GM19452 (cell line): ENCODE data around the gene FAM163B.

Experiments used
- ATAC-seq: cut with Tn5 transposase; IDR thresholded peaks from one replicate; pipeline ENCODE4 v1.9.1; 2021; ENCODE audit not compliant: unreplicated experiment

Gene FAM163B

DNA sequence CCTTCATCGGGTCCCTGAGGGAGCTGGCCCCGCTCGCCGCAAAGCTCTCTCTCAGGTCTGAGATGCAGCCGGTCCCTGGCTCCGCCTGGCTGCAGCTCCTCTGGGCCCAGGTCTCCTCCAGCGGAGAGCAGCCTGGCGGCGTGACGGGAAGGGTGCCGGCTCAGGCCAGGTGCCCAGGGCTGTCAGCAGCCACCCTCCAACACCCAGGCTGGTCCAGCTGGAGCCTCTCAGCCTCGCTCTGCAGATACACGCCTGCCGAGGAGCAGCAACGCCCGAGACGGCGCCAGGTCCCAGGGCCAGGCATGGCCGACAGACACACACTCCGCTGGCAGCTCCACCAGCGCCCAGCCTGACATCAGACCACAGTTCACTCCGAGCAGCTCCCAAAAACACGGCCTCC is 25.6 kb downstream of the FAM163B start:
- ATAC-seq: no peak

DNA sequence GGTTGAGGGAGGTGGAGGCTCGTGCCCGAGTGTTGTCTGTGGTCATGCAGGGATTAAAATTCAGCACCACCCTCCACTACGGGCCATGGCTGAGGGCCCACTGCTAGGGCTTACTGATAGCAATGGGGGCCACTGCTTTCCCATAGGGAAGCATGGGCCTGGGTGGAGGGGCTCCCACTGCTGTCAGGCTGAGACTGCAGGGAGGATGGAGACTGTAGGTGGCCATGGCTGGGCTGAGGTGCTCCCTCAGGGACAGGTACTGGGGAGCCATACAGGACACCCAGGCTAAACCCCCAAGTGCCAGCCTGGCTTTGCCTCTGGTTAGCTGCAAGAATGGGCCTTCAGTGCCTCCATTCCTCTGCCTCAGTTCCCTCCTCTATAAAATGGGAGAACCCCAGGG is 26.1 kb downstream of the FAM163B start:
- no peak for ATAC-seq

DNA sequence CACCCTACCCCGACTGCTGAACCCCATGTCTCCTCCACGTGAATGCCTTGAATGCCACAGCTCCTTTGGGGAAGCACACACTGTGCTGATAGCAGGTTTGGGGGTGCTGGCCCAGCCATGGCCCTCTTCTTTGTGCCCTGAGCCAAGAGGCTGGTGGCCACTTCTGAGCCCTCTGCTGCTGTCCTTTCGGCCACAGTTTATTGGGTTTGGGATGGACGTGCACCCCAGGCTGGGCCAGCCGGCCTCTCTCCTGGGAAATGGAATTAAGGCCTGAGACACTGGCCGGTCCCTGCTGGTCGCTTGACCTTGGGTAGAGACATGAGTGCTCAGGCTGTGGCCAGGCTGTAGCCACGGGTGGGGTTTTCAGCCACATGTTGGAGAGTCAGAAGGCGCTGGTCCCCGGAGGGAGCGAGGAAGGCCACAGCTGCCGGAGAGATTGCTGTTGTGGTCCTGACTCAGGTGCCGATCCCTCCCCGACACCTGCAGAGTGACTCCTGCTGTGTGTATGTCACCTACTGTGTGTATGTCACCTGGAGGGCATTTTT is 26.6 kb downstream of the FAM163B start:
- no peak for ATAC-seq

DNA sequence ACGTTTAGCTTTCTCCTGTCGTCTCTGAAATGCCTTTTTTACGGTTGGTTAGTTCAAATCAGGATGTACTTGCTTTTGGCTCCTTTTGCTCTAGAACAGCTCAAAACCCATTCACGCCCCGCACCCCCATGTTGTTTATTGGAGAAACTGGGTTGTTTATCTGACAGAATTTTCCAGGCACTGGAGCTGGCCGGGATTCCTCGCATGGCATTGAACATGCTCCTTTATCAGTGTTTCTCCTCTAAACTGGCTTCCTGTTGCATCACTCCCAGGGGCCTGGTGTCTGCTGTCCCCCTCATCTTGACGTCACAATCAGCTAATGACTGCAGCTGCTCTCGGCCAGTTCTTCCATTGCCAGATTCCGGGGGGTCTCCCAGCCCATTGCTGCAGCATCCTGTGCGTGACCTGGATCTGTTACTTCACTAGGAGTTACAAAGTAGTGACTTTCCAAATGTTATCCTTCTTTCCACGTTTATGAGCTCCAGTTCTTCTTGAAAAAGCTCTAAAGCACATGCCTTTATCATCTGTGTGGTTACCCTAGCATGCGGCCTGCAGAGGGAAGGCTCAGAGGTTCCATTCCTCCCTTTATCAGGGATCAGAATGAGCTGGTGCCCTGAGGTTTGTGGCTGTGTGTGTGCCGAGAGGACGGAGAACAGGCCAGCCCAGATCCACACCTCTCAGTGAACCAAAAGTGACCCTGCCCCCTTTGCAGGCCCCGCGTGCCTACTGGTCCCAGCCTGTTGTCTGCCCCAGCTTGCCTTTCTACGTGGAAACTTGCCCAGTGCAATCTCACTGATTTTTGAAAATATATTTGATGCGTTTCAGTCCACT is 27.5 kb downstream of the FAM163B start:
- ATAC-seq: no peak

DNA sequence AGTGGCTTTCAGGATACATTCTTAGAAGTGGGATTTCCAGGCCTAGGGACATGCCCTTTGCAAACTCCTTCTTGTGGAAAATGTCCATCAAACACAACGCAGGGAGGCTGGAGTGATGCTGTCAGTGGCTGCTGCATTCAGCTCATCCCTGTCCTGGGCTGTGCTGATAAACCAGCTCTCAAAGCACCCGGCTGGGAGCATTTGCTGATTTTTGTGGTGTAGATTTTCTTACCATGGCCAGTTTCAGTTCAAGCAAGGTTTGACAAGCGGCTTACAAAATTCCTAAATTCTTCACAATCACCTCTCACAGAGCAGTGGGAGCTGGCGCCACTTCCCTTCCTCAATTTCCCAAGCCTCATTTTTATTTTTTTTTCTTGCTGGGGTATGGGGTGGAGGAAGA is 28.2 kb downstream of the FAM163B start:
- ATAC-seq: no peak

DNA sequence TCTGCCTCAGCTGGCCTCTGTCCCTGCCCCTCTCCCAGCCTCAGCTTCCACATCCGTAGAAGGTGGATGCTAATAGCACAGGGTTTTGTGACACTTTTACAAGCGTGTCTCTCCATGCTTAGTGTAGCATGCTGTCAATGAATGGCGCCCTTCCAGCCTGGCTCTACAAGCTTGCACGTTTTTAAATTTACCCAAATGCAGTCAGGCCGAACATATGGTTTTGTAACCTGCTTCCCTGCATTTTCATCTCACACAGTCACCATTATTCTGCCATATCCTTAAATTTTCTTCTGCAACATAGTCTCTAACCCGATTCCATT is 28.8 kb downstream of the FAM163B start:
- no peak for ATAC-seq

DNA sequence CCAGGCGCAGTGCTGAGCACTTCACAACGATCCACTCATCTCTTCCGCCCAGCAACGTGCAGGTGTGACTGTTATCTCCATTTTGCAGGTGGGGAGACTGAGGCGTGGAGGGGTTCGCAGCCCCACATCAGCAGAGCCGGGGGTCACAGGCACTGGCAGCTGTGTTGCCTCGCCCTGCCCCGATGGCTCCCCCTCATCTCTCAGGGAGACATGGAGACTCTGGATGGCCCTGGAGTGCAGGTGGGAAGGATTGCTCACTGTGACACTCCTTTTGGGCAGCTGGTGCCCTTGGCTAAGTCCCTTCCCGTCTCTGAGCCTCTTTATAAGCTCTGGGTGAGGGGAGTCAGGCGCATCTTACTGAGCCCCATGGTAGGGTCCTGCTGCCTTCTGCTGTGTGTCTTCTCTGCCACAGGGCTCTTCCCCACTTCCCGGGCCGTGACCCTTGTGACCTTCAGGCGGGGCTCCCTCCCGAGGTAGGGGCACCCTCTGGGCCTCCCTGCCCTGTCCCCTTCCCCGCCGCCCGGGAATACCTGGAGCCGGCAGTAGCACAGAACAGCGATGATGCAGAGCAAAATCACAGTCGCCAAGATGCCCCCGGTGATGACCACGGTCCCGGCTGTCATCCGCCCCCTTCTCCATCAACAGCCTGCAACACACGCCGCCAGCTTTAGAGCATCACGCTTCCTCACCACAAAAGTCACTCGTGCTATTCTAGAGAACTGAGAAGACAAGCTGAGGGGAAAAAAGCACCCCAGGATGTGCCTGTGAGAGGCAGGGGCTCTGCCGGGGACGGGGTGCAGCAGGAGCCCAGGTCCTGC is 29.4 kb downstream of the FAM163B start:
- no peak for ATAC-seq

DNA sequence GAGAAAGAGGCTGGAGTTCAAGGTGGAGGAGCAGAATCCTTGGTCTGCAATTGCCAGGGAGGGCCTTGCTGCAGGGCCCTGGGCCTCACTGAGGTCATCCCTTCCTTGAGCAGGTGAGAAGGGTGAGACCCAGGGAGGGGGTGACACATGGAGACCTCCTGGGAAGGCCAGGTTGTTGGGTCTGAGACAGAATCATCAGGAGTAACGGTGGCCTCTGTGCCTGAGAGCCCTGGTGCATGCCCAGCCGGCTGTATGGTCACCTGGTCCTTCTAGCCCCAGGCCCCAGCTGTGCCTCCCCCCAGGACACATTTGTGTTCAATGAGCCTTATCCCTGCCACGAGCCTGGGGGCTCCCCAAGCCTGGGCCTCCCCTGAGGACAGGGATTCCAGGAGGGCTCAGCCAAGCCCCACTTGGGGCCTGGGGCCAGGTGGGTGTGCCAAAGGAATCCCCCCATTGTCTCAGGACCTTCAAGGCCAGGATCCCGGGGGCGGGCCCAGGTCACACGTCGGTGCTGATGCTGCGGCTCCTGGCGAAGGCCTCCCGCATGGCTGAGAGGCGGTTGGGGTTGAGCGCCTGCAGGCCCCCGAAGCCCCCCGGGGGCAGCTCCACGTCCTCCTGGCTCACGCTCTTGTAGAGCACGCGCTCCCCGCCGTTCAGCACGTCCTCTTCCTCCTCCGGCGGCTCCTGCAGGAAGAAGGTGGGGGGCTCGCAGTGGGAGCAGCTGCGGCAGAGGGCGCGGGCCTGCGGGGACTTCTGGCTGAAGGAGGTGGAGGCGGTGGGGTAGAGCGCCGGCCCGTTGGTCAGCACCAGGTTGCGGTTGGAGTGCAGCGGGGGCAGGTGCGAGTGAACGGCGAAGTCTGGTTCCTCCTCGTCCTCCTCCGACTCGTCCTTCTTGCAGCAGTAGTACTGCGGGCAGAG is 30.4 kb downstream of the FAM163B start:
- ATAC-seq: no peak

DNA sequence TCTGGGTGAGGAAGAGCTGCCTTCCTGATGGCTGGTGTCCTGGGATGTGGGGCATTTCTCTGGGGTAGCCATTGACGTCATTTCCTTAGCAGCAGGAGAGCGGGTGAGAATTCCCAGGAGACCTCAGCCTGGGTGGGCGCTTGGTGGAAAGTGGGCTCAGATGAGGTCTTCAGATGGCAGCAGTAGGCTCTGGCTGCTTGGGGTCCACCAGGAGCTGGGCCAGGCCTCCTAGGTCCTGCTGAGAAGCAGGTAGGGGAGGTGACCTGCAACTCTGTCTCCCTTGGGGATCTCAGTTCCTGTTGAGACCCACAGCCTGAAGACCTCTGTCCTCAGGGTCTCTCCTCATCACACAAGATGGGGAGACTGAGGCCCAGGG is 31.5 kb downstream of the FAM163B start:
- no peak for ATAC-seq

DNA sequence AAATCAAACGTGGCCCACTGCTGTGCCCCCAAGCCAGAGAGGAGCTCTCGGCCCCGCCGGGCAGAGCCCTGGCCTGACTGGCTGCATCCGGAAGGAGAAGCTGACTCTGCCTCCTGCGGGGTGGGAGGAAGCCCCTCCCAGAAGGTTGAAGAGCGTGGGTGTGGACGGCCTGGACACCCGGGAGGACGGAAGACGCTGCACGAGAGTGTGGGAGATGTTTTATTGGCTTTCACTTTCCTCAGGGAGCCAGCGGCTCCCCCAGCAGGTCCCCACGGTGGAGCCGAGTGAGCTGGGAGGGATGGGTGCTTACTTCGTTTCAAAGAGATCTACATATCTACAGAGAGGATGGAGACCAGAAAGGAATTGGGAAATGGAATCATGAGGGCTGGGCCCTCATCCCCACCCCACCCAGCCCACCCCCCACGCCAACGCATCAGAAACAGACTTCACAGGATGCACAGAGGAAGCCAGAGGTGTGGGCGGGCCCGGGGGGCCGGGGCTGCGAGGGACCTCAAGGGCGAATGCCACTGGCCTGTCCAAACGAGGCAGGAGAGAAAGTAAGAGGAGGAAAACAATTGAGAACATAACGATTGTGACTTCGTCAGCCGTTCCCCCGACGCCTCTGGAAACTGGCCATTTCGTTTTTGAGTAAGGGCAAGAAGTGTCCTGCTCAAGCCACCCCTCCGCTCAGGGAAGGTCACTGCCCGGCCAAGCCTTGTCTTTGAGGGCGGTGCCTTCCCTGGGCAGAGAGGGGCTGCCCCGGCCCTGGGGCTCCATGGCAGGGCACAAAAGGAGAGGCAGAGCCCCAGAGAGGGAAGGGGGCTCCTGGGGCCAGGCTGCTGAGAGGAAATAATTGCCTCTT is 32.1 kb downstream of the FAM163B start:
- no peak for ATAC-seq

DNA sequence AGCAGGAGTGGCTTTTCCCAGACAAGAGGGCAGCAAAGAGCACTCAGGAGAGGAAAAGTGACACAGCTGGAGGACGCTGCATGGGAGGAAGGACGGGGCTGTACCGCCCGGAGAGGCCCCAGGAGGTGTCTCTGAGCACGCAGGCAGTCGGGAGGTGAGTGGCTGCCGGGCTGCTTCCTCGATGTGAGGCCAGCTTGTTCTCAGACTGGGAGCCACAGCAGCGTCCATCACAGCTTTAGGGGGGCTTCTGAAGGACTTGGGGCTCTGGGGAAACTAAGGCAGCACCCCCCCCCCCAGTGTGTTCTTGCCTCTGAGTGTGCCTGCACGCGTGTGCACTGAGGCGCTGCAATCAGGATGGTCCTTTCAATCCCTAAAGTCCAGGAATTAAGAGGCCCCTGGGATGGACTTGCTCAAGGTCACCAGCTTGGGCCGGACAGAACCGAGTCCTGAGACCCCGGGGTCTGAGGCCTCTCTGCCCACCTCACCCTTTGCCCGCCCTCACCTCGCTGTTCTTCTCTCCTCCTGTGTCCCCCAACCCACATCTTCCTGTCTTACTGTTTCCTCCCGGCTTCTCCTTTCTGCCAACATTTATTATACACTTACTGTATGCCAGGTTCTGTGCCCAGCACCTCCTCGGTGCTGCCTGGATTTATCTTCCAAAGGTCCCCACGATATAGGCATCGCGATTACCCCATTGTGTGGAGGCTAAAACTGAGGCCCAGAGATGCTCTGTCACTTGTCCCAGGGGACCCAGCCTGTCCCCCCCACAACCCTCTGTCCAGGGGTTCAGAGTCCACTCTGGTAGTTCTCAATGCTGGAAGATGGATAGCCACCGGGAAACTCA is 32.9 kb downstream of the FAM163B start:
- no peak for ATAC-seq

DNA sequence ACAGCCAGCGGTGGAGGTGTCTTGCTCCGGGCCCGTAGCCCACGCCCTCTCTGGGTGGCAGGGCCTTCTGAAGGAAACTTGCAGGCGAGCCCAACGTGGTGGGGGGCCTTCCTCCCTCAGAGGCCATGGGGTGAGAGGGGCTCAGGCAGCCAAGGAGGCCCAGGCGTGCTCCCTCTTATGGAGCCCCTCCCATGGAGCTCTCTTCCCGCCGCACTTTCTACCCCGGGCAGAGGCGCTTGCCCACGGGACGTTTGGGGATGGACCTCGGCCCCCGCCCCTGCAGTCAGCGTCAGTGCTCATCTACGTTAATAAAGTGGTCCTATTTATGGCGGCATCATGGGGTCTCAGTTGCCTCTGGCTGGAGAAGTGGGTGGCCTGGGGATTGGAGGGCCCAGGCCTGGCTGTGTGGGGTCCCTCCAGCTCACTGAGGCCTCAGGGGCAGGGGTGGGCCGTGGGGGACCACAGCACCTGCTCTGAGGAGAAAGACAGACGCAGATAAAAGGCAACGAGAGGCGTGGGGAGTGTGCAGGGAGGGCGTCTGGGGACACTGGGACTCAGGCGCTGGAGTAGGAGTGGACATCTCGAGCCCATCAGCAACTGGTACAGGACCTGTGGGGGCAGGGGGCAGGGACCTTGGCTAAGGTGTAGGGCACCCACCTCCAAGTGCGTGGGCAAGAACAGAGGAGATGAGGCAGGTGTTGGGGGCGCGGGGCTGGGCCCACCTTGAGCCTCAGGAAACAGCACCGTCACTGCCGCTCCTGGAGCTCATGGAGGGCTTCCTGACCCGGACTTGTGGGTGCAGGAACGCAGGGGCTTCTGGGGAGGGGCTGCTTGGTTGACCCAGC is 33.8 kb downstream of the FAM163B start:
- no peak for ATAC-seq

DNA sequence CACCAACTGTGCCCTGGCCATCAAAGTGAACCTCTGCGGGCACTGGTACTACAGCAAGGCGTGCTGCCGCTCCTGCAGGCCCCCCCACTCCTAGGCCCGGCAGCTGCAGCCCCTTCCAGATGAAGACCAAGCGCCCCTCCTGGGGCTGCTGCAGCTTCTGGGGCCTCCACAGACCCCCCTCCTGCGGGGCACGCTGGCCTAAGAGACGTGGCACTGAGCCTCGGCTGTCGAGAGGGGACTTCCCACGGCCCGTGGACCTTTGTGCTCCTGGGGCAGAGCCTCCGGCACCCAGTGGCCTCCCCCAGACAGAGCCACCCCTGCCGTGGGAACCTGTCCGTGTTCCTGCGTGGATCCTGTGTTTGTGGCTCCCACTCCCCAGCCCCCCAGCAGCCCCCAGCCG is 34.4 kb downstream of the FAM163B start:
- no peak for ATAC-seq

DNA sequence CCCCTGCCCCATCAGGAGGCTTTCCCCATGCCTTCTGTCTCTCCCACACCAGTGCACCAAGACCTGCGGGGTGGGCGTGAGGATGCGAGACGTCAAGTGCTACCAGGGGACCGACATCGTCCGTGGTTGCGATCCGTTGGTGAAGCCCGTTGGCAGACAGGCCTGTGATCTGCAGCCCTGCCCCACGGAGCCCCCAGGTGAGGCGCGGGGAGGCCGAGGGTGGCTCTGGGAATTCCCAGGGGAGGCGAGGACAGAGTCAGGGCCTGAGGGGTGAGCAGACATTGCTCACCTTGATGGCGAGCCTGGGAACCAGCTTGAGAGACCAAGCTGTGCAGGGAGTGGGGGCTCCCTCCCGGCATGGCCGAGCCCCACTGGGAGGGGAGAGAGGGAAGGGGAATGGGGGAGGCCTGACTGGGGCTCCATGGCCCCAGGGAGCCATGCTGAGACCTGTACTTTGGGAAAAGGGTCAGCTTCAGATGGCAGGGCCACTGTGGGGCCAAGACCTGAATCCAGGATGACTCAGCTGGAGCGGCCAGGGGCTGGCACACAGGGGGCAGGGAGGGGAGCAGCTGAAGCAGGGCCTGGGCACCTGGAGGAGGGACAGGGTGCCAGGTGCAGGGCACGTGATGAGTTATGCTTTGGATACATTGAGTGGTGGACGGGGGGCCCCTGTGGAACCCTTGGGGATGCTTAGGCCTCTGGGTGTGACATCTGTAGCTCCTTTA is 35.2 kb downstream of the FAM163B start:
- no peak for ATAC-seq

DNA sequence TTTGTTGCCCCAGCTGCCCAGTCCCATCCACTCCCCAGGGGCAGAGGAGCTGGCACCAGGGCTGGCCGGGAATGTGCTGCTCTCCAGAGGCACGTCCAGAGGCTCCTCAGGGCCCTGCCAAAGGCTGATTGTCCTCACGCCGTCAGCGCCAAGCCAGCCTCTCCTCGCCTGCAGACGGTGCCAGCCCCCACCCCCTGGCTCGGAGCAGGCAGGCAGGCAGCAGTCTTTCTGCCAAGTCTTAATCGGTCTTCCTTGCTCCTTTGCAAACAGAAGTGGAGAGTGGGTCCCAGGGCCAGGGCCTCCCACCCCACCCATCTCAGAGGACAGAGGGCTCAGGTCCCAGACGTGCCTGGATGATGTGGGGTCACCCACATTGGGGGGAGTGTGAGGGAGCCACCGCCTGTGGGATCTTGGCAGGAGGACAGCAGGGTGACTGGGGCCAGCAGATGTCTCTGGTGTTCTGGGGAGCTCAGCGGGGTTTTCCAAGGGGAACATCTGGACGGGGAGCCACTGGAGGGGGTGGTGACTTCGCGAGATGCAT is 36.3 kb downstream of the FAM163B start:
- ATAC-seq: no peak

DNA sequence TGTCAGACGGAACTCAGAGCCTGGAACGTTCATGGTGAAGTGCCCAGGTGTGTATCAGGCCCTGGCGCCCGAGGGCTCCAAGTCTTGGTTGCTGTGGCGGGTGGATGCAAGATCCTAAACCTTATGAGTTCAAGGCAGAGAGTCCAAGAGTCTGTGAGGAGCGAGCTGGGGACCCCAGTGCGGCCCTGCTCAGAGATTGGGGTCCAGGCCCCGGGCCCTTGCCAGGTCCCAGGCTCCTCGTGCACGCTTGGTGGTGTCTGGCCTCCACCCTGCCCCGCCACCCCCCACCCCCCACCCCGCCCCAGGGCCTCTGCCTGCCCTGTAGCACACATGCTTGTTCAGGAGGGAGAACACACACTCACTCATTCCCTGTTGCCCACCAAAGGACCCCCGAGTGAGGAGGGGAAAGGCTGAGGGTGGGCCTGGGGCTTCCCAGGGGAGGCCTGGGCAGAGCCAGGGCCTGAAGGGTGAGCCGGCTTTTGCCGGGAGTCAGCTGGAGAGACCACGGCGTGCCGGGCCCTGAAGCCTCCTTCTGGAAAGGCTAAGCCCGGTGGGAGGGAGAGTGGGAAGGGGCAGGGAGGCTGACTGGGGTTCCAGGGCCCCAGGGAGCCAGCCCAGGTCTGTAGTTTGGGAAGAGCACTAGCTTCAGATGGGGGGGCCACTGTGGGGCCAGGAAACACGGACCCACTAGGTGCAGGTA is 37.1 kb downstream of the FAM163B start:
- ATAC-seq: no peak

DNA sequence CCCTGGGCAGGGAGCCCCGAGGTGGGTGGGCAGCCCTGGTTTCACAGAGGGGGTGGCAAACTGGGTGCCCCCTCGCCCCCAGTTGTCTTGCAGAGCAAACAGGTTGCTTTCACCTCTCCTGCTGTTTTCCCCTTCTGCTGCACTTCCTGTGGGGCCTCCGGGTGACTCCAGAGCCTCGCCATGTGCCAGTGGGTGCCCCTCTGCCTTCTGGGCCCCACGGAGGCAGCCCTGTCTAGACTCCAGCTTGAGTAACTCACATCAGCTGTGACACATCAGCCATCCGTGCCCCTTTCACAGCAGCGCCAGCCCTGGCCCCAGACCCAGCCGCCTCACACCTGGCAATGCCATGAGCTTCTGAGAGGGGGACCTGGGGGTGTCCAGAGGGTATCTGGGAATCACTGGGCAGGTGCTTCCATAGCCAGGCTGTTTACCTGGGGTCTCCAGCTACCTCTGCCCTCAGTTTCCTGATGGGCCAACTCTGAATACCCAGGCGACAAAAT is 37.7 kb downstream of the FAM163B start:
- ATAC-seq: no peak
